ENCODE data around the gene SPOCK1. TPM values are rescaled to one million over a fixed set of nuclear protein-coding genes. Genes with fewer than 3 reads are reported as not detected.

Gene SPOCK1
- total RNA-seq, 1 donor from 2014 or later: 900 TPM

GRCh38 chr5:137433539-137433938 is 65.6 kb downstream of the SPOCK1 start:
- Mint-ChIP-seq H3K27me3 (ENCODE audit: unreplicated experiment) (no peaks in the 10 kb centered on the region), H3K27ac (ENCODE audit: unreplicated experiment) (no peak overlapping the region), H3K4me3 (ENCODE audit: unreplicated experiment) (no peak overlapping the region), H3K36me3 (ENCODE audit: unreplicated experiment) (peaks cover 7% of the 10 kb centered on the region), H3K9me3 (ENCODE audit: unreplicated experiment) (no peaks in the 10 kb centered on the region), H3K4me1 (ENCODE audit: unreplicated experiment) (peaks cover 5% of the 10 kb centered on the region)
- no peak for TF ChIP-seq CTCF (IDR thresholded peaks at IDR 0.05)
- no peak for DNase-seq (ENCODE audit: extremely low spot score, unreplicated experiment)

GRCh38 chr5:137432376-137432775 is 66.8 kb downstream of the SPOCK1 start:
- DNase-seq (ENCODE audit: extremely low spot score, unreplicated experiment): no peak
- no peak for TF ChIP-seq CTCF (IDR thresholded peaks at IDR 0.05)
- Mint-ChIP-seq H3K9me3 (ENCODE audit: unreplicated experiment) (no peaks in the 10 kb centered on the region), H3K27me3 (ENCODE audit: unreplicated experiment) (no peaks in the 10 kb centered on the region), H3K4me3 (ENCODE audit: unreplicated experiment) (no peak overlapping the region), H3K27ac (ENCODE audit: unreplicated experiment) (no peak overlapping the region), H3K36me3 (ENCODE audit: unreplicated experiment) (peaks cover 7% of the 10 kb centered on the region), H3K4me1 (ENCODE audit: unreplicated experiment) (peaks cover 5% of the 10 kb centered on the region)

- Mint-ChIP-seq H3K27ac (ENCODE audit: unreplicated experiment) (no peak overlapping the region), H3K4me1 (ENCODE audit: unreplicated experiment) (peaks cover 2% of the 10 kb centered on the region), H3K4me3 (ENCODE audit: unreplicated experiment) (no peak overlapping the region), H3K27me3 (ENCODE audit: unreplicated experiment) (no peaks in the 10 kb centered on the region), H3K36me3 (ENCODE audit: unreplicated experiment) (peaks cover 7% of the 10 kb centered on the region), H3K9me3 (ENCODE audit: unreplicated experiment) (no peaks in the 10 kb centered on the region)
- no peak for TF ChIP-seq CTCF (IDR thresholded peaks at IDR 0.05)
- no peak for DNase-seq (ENCODE audit: extremely low spot score, unreplicated experiment)
Measured at GRCh38 chr5:137431051-137431450, 68.1 kb downstream of the SPOCK1 start.

GRCh38 chr5:137415231-137415681 is 83.9 kb downstream of the SPOCK1 start:
- TF ChIP-seq CTCF (IDR thresholded peaks at IDR 0.05): no peak
- Mint-ChIP-seq H3K27me3 (ENCODE audit: unreplicated experiment) (no peaks in the 10 kb centered on the region), H3K27ac (ENCODE audit: unreplicated experiment) (no peak overlapping the region)

GRCh38 chr5:137414112-137414755 is 84.9 kb downstream of the SPOCK1 start:
- Mint-ChIP-seq H3K36me3 (ENCODE audit: unreplicated experiment) (peaks cover 12% of the 10 kb centered on the region), H3K4me1 (ENCODE audit: unreplicated experiment) (peaks cover 8% of the 10 kb centered on the region), H3K27me3 (ENCODE audit: unreplicated experiment) (no peaks in the 10 kb centered on the region), H3K9me3 (ENCODE audit: unreplicated experiment) (peaks cover 9% of the 10 kb centered on the region), H3K4me3 (ENCODE audit: unreplicated experiment) (no peak overlapping the region), H3K27ac (ENCODE audit: unreplicated experiment) (no peak overlapping the region)
- peak; percentile 23 for DNase-seq (ENCODE audit: extremely low spot score, unreplicated experiment)
- no peak for TF ChIP-seq CTCF (IDR thresholded peaks at IDR 0.05)

More at GRCh38 chr5:137415231-137415681, 83.9 kb downstream of the SPOCK1 start:
- Mint-ChIP-seq H3K4me1 (ENCODE audit: unreplicated experiment) (peaks cover 8% of the 10 kb centered on the region), H3K9me3 (ENCODE audit: unreplicated experiment) (peaks cover 9% of the 10 kb centered on the region), H3K4me3 (ENCODE audit: unreplicated experiment) (no peak overlapping the region), H3K36me3 (ENCODE audit: unreplicated experiment) (peaks cover 12% of the 10 kb centered on the region)
- peak; percentile 10 for DNase-seq (ENCODE audit: extremely low spot score, unreplicated experiment)

Measured in osteocyte (in vitro differentiated cells).